NCI-H1930 (cell line): ENCODE measurements around the gene ARHGAP24.

Source experiments
- DNase-seq, 2 experiments: peaks; one replicate each; lab custom pipeline; 2025; lab: John Stamatoyannopoulos, UW

Gene ARHGAP24

DNA sequence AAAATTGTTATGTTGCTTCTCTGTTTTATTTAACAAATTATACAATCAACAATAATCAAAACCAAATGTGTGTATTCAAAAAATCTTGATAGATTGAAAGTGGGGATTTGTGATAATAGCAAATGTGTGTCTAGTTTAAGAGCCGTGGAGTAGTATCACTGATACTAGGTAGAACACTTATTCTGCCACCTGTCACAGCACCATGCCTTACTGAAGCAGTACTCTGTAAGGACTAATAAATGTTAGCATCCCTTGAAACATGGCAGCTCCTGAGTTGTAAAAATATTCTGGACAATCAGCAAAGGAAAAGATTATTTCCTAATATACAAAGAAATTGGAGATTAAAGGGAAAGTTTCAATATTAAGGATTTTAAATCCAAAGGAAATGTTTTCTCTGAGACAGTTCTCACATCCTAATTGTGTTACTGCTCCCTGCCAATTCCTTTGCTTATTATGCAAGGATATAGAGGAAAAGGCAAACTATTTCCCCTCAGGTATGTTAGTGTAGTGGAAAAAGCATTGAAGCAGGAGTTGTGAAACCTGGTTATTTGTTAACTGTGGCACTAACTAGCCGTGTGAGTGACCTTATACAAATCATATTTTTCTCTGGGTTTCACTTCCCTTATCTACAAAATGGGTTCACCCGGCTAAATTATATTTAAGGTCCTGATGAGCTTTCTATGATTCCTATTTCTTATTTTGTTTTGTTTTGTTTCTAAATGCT, 303.1 kb downstream of the ARHGAP24 start:
- DNase-seq, result no peak

DNA sequence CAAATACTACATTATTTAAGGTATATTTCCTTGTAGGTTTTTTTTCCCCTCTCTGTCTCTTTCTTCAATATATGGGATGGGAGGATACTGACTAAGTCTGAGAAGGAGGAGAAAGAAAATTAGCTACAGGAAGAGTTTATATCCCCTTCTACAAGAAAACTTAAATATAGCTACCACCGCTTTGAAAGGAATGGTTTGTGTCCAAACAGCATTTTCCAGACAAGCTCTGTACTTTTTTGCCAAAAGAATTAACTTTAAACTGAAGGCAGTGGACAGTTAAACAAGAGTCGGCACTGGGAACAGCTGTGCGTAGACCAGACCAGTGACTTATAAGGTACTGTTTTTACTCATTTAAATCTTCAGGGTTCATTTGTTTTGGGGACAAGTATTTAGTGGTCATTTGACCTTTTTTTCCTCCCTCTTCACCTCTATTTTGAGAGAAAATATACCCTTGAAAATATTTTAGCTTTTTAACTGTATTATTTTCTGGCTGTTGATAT, 303.7 kb downstream of the ARHGAP24 start:
- DNase-seq, result no peak

DNA sequence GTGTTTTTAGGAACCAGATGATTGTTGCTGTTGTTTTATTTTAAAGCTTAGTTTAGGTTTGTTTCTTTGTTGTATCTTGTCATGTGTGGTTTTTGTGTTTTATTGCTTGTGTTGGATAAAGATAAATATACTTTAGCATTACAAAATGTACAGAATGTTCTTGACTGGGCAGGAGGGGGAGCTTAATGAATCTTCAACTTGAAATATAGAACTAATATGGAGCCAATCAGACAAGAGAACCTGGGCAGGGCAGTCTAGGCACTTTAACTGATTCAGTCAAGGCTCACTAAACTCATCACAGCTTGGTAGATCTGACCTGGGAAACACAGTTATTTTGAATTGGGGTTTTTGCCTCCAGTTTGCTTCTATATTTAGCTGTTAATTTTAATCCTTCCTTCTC, 304.2 kb downstream of the ARHGAP24 start:
- DNase-seq, result no peak

DNA sequence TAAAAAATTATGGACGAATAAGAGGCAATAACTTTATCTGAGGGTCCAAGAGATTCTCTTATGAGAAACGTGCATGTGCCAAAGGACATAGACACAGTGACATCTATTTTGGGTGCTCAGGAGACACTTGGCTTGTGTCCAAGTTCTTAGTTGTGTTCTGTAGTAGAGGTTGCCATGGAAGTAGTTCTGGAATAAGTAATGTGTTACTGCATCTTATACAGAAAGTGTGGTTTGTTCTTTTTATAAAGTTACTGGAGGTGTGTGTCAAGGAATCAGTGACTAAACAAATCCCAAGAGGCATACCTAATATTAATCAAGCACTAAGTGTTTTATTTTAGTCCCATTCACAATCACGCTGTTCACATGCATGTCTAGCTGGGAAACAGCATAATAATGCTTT, 305.7 kb downstream of the ARHGAP24 start:
- no peak for DNase-seq

DNA sequence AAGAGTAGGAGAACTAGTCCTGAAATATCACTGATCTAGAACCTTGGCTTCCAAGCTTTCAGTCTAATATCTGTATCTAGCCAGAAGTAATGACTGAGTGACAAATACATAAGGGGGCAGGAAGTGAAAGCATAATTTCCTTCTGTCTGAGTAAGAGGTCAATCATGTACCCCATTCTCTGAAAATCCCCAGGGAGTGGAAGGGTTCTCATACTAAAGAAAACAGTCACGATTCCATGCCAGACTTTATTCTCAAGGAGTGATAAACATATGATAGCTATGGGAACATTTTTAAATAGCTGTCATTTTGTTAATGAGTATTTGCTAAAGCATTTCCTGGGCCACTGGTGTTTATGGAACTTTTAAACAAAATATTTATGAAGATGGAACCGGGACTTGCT, 308.5 kb downstream of the ARHGAP24 start:
- no peak for DNase-seq

DNA sequence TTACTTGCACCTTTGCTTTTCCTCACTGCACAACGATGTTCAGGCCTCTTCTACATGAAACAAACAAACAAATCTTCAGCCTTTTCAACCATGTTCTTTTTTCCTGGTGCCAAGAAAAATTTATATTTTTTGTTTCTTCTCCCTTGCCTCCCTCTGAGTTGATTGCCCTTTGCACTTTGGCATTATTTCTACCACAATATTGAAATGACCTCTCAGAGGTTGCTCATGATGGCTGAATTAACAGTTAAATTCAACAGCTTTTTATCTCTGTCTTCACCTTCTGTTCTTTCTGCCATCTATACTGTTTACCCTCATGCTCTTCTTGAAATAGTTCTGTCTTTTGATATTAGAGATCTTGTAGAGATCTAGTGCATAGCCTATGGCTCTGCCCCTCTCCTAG, 308.9 kb downstream of the ARHGAP24 start:
- no peak for DNase-seq

DNA sequence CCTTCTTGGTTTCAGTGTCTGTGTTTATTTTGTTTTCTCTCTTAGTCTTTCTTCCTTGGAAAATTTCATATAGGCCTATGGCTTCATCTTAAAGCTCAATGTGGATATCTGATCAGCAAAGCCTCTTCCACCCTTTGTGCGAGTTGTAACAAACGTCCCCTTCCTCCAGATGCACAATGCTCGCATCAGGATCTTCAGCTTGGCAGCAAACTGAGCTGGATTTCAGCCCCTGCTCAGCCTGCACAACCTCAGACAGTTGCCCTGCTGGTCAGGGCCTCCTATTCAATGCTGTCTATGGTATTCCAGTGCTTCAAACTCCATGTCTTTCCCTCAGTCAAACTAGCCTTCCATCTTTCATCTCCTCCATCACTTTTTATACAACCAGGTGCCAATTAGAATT, 309.4 kb downstream of the ARHGAP24 start:
- DNase-seq, result no peak

DNA sequence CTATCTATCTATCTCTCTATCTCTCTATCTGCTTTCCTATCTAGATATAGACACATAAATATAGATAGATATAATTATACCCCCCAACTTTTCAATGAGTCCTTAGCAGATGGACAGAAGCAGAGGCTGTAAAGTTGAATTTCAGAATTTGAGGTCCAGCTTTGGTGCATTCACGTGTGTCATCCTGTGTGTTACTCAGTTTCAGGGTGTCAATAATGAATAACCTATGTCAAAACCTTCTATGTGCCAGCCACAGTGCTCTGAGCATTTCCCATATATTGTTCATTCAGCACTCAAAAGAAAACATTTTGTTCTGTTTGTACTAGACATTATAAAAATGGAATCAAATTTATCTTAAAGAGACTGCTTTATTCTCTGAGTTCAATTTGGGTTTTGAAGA, 310.0 kb downstream of the ARHGAP24 start:
- no peak for DNase-seq

DNA sequence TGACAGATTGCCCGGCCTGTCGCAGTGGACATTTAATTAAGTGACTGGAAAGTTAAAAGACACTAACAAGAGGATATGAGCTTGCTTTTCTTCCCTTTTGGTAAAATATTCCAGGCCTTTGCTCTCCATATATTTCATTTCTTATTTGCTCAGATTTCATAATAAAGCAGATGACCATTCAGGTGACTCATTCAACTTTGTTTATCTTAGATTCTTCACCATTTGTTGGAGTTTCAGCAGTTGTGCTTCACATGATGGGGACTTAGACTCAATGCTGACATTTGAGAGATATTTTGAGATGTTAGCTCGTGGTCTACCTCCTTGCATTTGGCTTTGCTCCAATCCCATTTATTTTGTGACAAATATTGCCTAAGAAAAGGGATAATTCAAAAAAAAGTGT, 312.2 kb downstream of the ARHGAP24 start:
- no peak for DNase-seq

DNA sequence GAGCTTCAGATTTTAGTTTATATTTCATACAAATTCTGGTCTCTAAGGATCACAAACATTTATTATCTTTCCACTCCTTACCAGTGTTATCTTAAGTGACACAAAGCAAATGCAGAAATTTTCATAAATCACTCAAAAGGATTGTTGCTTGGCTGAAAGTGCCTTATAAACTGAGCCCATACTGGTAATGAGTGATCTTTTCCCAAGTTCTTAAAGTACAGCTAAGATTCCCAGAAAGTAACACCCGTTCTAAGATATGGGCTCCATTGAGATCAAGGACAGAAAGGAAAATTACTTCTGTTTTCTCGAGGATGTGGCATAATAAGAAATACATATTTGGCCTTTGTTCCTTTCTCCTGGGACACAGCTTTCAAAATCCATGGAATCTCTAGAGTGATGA, 313.7 kb downstream of the ARHGAP24 start:
- DNase-seq, result no peak

DNA sequence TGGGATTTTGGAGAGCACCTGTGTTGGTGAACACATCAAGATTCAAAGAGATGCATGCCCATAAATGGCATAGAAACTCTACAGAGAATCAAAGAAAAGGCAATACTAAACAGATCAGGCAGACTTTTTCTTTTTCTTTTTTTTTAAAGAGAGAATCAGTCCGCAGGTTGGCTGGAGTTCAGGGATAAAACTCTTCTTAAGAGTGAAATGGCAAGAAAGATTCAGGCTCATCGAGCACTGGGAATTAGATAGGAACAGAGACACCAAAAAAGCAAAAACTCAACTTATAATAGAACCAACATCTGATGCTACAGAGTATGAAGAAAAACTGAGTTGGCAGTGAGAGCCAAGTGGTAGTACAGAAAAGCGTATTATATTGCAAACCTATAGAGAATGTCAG, 314.3 kb downstream of the ARHGAP24 start:
- no peak for DNase-seq

DNA sequence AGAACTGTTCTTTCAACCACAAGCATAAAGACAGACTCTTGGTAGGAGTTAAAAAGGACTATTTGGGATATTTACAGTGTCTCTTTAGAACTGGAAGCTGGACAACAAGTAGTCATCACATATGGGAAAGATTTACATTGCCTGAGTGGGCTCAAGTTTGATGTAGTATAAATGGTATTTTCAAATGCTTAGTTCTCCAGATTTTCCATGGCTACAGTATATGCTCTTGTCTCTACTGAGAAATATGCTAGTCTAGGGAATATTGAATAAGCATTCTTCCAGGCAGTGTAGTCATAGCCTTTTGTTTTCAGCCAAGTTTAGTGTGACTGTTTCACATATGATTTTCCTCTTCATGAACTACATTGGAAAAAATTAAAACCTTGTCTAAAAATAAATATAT, 315.6 kb downstream of the ARHGAP24 start:
- no peak for DNase-seq

DNA sequence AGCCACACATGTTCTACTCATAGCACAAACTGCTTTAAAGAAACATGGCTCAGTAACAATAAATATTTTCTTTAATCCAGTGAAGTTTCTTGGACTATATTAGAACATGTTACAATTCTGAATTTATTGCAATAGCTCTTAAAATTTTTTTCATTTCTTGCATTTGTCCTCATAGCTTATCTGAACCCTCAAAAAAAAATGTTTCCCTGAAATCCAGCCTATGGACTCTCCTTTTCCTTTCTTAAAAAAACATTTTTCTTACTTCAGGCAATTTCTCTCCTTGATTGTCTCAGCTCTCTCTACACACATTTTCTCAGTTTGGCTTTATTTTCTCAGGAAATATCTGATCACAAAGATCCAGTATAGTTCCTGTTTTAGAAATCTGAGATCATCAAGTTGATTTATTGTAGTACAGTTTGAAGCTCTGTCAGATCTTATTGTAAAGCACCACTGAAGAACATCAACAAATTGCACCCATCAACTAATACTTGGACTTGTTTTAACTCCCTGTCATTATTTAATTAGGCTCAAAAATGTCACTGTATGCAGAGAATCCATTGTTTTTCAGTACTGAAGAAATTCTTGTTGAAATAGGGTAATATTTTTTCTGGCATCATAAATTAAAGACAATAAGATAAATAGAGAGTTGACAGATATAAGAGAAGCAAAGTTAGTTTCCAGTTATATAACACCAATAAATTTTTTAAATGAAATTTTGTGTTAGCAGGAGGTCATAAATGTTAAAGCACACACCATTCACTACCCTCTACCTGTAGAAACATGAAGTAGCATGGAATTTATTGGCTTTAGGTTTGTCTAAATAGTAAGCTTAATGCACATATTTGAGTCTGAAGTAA, 317.7 kb downstream of the ARHGAP24 start:
- DNase-seq, result no peak

DNA sequence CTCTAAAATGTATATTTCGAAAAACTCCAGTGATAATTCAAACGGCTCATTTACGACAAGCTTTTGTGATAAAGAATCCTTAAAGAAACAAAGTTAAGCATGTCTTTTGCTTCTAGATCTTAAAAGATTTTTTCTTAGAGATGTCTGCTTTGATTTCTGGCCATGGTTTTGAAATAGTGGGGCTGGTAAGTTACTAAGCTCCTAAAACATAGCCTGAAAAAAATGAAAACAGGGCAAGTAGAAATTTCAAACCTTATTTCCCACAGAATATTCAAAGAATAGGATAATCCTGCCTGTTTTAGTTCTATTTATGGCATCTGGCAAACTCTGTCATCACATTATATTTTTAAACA, 318.3 kb downstream of the ARHGAP24 start:
- DNase-seq, result no peak

DNA sequence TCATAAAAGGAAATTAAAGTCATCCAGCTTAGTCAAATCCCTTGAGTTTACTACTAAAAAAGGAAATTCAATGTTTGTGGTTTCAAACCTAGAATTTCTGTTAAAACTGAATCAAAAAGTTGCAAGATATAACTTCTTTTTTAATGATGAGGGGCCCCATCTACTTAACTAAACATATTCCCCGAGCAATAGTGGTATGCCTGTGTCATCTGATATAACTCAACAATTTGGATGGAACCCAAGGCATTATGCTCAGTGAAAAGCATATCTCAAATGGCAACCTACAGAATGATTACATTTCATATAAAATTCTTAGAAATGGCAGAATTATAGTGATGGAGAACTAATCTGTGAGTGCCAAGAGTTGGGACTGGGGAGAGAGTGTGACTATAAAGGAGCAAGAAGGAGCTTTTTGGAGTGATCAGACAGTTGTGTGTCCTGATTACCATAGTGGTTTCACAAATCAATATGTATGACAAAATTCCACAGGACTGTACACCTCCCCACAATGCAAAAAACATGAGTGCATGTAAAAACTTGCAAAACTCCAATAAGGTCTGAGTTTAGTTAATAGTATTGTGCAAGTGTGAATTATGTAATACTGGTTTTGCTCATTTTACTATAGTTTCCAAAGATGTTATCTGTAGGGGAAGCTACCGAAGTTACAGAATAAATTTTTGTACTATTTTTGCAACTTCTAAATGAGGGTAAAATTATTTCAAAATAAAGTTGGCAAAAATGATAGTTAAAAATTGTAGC, 323.2 kb downstream of the ARHGAP24 start:
- DNase-seq, result no peak

DNA sequence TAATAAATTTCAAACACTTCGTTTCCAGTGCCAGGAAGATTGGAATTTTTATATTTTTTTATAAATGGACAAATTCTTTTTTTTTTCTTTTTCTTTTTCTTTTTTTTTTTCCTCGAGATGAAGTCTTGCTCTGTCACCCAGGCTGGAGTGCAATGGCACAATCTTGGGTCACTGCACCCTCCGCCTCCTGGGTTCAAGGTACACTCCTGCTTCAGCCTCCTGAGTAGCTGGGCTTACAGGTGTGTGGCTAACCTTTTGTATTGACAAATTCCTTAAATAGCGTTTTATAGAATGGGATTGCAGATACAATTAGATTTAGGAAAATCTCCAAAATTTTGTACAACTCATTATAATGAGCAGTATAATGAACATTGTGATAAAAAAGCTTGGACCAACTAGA, 328.9 kb downstream of the ARHGAP24 start:
- no peak for DNase-seq

DNA sequence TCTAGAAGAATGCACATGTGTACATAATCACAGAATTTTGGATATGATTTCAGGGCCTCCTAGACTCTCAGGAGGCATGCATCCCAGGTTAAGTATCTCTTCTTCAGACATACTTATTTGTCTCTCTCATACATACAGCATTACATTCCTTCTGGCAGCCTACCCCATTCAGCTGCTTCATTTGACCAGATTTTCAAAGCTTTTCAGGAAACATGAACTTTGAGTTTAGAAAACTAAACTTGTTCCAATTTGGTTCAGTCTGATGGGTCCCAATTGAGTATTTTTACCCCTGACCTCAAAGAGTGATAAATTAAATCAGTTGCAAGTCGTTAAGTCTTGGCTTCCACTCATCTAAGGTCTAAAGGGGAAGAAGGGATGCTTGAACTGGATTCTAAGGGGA, 330.9 kb downstream of the ARHGAP24 start:
- DNase-seq, result no peak

DNA sequence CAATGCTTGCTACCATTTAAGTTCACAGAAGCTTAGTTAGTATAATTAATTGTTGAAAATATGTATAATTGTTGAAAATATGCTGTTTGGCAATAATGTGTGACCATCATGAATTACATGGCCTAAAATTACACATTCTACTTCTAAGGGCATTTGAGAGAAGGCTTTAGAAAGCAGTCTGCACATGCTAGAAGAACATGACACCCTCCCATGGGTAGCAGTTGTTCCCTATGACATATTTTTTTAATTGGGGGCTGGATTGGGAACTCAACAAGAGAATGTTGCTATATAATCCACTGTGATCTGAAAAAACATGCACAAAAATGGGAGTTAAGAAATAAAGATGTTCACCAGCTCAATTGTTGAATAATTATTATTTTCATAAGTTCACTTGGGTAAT, 331.4 kb downstream of the ARHGAP24 start:
- DNase-seq, result no peak

DNA sequence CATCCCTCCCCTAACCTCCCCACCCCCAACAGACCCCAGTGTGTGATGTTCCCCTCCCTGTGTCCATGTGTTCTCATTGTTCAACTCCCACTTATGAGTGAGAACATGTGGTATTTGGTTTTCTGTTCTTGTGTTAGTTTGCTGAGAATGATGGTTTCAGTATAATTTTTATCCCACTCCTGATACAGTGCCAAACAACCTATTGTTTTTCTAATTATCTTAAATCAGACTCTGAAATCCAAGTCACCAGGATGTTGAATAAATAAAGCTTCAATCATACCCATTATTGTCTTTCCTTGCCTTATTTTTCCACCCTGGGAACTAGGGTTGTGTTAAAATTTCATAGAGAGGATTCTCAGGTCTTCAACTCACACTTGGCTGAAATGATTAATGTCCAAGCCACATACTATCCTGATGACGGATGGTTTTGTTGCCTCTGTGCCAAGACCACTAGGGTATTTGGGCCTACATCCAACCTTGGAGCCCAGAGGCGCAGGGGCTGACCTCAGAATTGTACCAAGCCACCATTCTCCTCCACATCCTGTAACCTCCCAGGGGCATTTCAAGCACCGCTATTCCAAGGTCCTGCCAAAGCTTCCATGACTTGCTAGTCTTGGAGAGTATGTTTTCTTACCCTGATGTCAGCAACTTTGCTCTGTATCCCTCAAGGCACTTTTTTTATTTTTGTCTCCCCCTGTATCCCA, 332.4 kb downstream of the ARHGAP24 start:
- DNase-seq, result no peak

DNA sequence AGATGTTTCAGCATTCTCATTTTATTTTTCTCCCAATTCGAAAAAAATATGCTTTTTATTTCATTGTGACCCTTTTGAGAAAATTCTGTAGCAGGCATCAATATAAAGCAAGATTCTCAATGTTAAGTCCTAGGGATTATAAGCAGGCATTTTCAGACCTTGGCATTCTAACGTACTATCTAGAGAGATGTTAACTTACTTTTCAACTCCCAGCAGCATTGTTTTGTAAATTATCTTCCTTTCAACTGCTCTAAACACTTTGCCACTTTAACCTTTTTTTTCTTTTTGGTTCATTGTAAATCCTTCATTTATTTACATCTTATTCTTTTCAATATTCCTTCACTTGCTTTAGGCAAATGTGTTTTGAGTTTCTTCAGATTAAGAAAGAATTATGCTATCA, 333.2 kb downstream of the ARHGAP24 start:
- DNase-seq, result no peak

DNA sequence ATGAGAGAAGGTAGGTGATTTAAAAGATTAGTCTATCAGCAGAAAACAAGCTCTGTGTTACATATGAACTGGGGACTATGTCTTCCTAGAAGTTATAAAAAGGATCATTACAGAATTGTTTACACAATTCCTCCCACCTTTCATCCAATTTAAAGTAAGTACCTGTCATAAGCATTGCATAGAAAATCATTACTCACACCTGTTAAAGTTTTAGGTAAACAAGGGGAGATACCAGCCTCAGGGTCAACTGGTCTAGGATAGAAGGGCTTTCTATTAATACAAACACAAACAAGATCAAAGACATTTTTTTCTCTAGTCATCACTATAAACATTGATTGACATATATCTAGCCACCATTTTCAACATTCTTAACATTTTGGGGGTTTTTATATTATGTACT, 333.9 kb downstream of the ARHGAP24 start:
- DNase-seq, result no peak

DNA sequence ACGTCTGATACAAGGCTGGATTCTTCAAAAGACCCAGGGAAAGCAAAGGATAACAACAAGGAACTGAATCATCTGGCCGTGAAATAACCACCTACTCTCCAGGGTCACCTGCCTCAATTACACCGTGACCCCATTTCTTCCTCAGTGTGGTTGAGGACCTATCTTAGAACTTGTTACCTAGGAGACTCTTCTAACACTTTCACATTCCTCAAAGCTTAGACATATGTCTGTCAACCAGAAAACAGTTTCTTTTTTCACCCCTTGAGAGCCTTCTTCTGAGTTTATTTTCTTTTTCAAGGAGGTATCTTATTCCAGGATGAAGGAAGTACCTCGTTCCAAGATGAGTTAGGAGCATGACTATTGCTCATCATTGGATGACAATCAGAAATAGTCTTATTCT, 337.8 kb downstream of the ARHGAP24 start:
- no peak for DNase-seq
